Liver (tissue), 3 donors: ENCODE measurements around the gene KIF21B.

Experiments used
- ATF3 ChIP-seq: IDR thresholded peaks from 2 replicates; pipeline ENCODE4 v1.6.1; 2016; ENCODE audit warnings: antibody characterized with exemption
- CTCF ChIP-seq: fragments of 150-350 bp; IDR thresholded peaks from 2 replicates; pipeline ENCODE4 v1.5.1; 2017; ENCODE audit warnings: improper control_type of control experiment, low read depth, low read length; ENCODE audit not compliant: missing input control
- FOXA2 ChIP-seq: IDR thresholded peaks from 2 replicates; pipeline ENCODE4 v1.6.1; 2016; ENCODE audit warnings: antibody characterized with exemption
- GABPA ChIP-seq, 2 donors: IDR thresholded peaks in 1 of 2; conservative IDR thresholded peaks in 1 of 2; 2 replicates each; pipeline ENCODE4 v1.6.1; 2016; ENCODE audit warnings: antibody characterized with exemption in 2 of 2, mild to moderate bottlenecking in 1 of 2, moderate library complexity in 1 of 2
- HNF4A ChIP-seq, 2 donors: conservative IDR thresholded peaks; 2 replicates each; pipeline ENCODE4 v1.6.1; 2016; ENCODE audit warnings: antibody characterized with exemption in 2 of 2, mild to moderate bottlenecking in 2 of 2
- JUND ChIP-seq, 2 donors: IDR thresholded peaks; 2 replicates each; pipeline ENCODE4 v1.6.1; 2016; ENCODE audit warnings: antibody characterized with exemption in 2 of 2
- MAX ChIP-seq: IDR thresholded peaks from 2 replicates; pipeline ENCODE4 v1.6.1; 2016; ENCODE audit warnings: antibody characterized with exemption
- RAD21 ChIP-seq, 2 donors: IDR thresholded peaks; 2 replicates each; pipeline ENCODE4 v1.6.1; 2016; ENCODE audit warnings: antibody characterized with exemption in 2 of 2, mild to moderate bottlenecking in 2 of 2
- REST ChIP-seq: IDR thresholded peaks from 2 replicates; pipeline ENCODE4 v1.6.1; 2016; ENCODE audit warnings: antibody characterized with exemption, mild to moderate bottlenecking
- SP1 ChIP-seq: IDR thresholded peaks from 2 replicates; pipeline ENCODE4 v1.6.1; 2018; ENCODE audit warnings: antibody characterized with exemption, mild to moderate bottlenecking
- TAF1 ChIP-seq: conservative IDR thresholded peaks from 2 replicates; pipeline ENCODE4 v1.6.1; 2016; ENCODE audit warnings: antibody characterized with exemption, mild to moderate bottlenecking
- YY1 ChIP-seq: IDR thresholded peaks from 2 replicates; pipeline ENCODE4 v1.6.1; 2016; ENCODE audit warnings: antibody characterized with exemption, mild to moderate bottlenecking
- ZBTB33 ChIP-seq: IDR thresholded peaks from 2 replicates; pipeline ENCODE4 v1.6.1; 2016; ENCODE audit warnings: antibody characterized with exemption
- donor health status: healthy.
- donor health status: healthy.

GRCh38 chr1:200951016-200951415 is 72.5 kb downstream of the KIF21B start:
- TF ChIP-seq CTCF (no peak), FOXA2 (no peak), ZBTB33 (no peak), ATF3 (no peak), SP1 (no peak), REST (no peak), MAX (no peak), JUND (IDR thresholded peaks at IDR 0.05) (no peak), YY1 (no peak), RAD21 (IDR thresholded peaks at IDR 0.05) (no peak), TAF1 (no peak), GABPA (IDR thresholded peaks at IDR 0.05 in 1 of 2, conservative IDR thresholded peaks at IDR 0.05 in 1 of 2) (no peak), HNF4A (conservative IDR thresholded peaks at IDR 0.05) (no peak)
